ENCODE results near the gene AGA. TPM values are rescaled to one million over a fixed set of nuclear protein-coding genes. Genes with fewer than 3 reads are reported as not detected.

The AGA gene
- total RNA-seq, 1 experiment from 2014 or later: 13.8 TPM

GRCh38 chr4:177447417-177448004 is 5.3 kb upstream of the AGA start:
- Histone ChIP-seq H2AFZ (no peak overlapping the region), H3K9me2 (ENCODE audit: insufficient read depth) (no peaks in the 10 kb centered on the region), H3K27ac (no peak overlapping the region), H3K27me3 (ENCODE audit: insufficient read depth, low read depth) (no peaks in the 10 kb centered on the region), H3K9me3 (ENCODE audit: insufficient read depth, low read depth) (no peaks in the 10 kb centered on the region), H4K20me1 (ENCODE audit: insufficient read depth) (no peaks in the 10 kb centered on the region), H3F3A (ENCODE audit: insufficient read depth, low read depth) (no peaks in the 10 kb centered on the region), H3K36me3 (ENCODE audit: low read depth) (no peaks in the 10 kb centered on the region), H3K4me1 (replicated peaks; ENCODE audit: insufficient read depth) (peaks cover 5% of the 10 kb centered on the region; the same call in 1 of the 2 replicates), H3K79me2 (ENCODE audit: low read depth) (no peaks in the 10 kb centered on the region), H3K4me2 (no peak overlapping the region), H3K4me3 (no peak overlapping the region)
- no TSS peak for BruUV-seq (replicated peaks)
- intact Hi-C loops (cut with micrococcal nuclease; ENCODE audit: unreplicated experiment): no loop called here
- no peak for DNase-seq
- ChIA-PET POLR2A (ENCODE audit: unreplicated experiment) (no interaction called here), CTCF (no interaction called here)
- TF ChIP-seq EZH2 (IDR thresholded peaks at IDR 0.05; ENCODE audit: low read depth) (no peak), CTCF (conservative IDR thresholded peaks at IDR 0.05) (no peak)

GRCh38 chr4:177446586-177446985 is 4.3 kb upstream of the AGA start:
- ChIA-PET CTCF (no interaction called here), POLR2A (ENCODE audit: unreplicated experiment) (no interaction called here)
- Histone ChIP-seq H3F3A (ENCODE audit: insufficient read depth, low read depth) (peaks cover 2% of the 10 kb centered on the region; the same call in 1 of the 2 replicates), H3K27ac (no peak overlapping the region), H3K4me1 (replicated peaks; ENCODE audit: insufficient read depth) (peaks cover 5% of the 10 kb centered on the region; the same call in 1 of the 2 replicates), H3K4me3 (no peak overlapping the region), H4K20me1 (ENCODE audit: insufficient read depth) (no peaks in the 10 kb centered on the region), H3K4me2 (no peak overlapping the region), H3K36me3 (ENCODE audit: low read depth) (no peaks in the 10 kb centered on the region), H3K27me3 (ENCODE audit: insufficient read depth, low read depth) (no peaks in the 10 kb centered on the region), H2AFZ (no peak overlapping the region), H3K9me3 (ENCODE audit: insufficient read depth, low read depth) (no peaks in the 10 kb centered on the region), H3K79me2 (ENCODE audit: low read depth) (no peaks in the 10 kb centered on the region), H3K9me2 (ENCODE audit: insufficient read depth) (no peaks in the 10 kb centered on the region)
- DNase-seq: no peak
- no peak for TF ChIP-seq EZH2 (IDR thresholded peaks at IDR 0.05; ENCODE audit: low read depth)
- TF ChIP-seq CTCF (conservative IDR thresholded peaks at IDR 0.05): no peak
- intact Hi-C loops (cut with micrococcal nuclease; ENCODE audit: unreplicated experiment): no loop called here
- BruUV-seq (replicated peaks): no TSS peak

- no peaks in the 10 kb centered on the region for H3K36me3 ChIP-seq (ENCODE audit: low read depth)
- peaks cover 6% of the 10 kb centered on the region; the same call in 1 of the 2 replicates for H3F3A ChIP-seq (ENCODE audit: insufficient read depth, low read depth)
- no peaks in the 10 kb centered on the region for H3K79me2 ChIP-seq (ENCODE audit: low read depth)
- no peaks in the 10 kb centered on the region for H3K9me3 ChIP-seq (ENCODE audit: insufficient read depth, low read depth)
- no peaks in the 10 kb centered on the region for H3K9me2 ChIP-seq (ENCODE audit: insufficient read depth)
- H4K20me1 ChIP-seq (ENCODE audit: insufficient read depth): no peaks in the 10 kb centered on the region
- no peak overlapping the region for H2AFZ ChIP-seq
- H3K4me2 ChIP-seq: no peak overlapping the region
- CTCF ChIA-PET: no interaction called here
- TF ChIP-seq EZH2 (IDR thresholded peaks at IDR 0.05; ENCODE audit: low read depth) (no peak), CTCF (conservative IDR thresholded peaks at IDR 0.05) (no peak)
- DNase-seq: no peak
- no peaks in the 10 kb centered on the region for H3K27me3 ChIP-seq (ENCODE audit: insufficient read depth, low read depth)
- no peak overlapping the region for H3K4me3 ChIP-seq
- H3K27ac ChIP-seq: no peak overlapping the region
- BruUV-seq (replicated peaks): no TSS peak
- H3K4me1 ChIP-seq (replicated peaks; ENCODE audit: insufficient read depth): peaks cover 16% of the 10 kb centered on the region
- intact Hi-C loops (cut with micrococcal nuclease; ENCODE audit: unreplicated experiment): no loop called here
- POLR2A ChIA-PET (ENCODE audit: unreplicated experiment): no interaction called here
These were observed 2.9 kb upstream of the AGA start for GRCh38 chr4:177444911-177445736.
